GM12878 (cell line): ENCODE data around the gene FMO3. TPM values are rescaled to one million over a fixed set of nuclear protein-coding genes. Genes with fewer than 3 reads are reported as not detected.

Experiments
- ATAC-seq: fragments of 200-7000 bp; cut with Tn5 transposase; 3 replicates; pipeline ENCODE4 v1.9.1; 2020; ENCODE audit warnings: mild to moderate bottlenecking, moderate library complexity
- BruUV-seq: library from RNA; stranded (reverse); fragments of 400-500 nt; replicated peaks from 2 replicates; lab custom pipeline; 2021; lab: Mats Ljungman, UMichigan
- CTCF ChIA-PET: fragments of 300-600 bp; sonication (Branson Sonifier 250); formaldehyde crosslinking; extraction: SDS; loops from one replicate; lab custom pipeline; 2021; ENCODE audit warnings: inconsistent platforms; lab: Yijun Ruan, JAX
- POLR2A ChIA-PET: fragments of 350-600 bp; formaldehyde crosslinking; extraction: SDS; loops from one replicate; lab custom pipeline; 2021; ENCODE audit warnings: inconsistent platforms; lab: Charles Lee
- RAD21 ChIA-PET: fragments of 300-600 bp; sonication (Branson Sonifier 250); formaldehyde crosslinking; loops from one replicate; lab custom pipeline; 2023; ENCODE audit warnings: antibody characterized with exemption; ENCODE audit not compliant: unreplicated experiment; lab: Charles Lee
- SMC1A ChIA-PET: fragments of 300-600 bp; sonication (Branson Sonifier 250); formaldehyde crosslinking; loops from one replicate; lab custom pipeline; 2023; ENCODE audit not compliant: unreplicated experiment, uncharacterized antibody; lab: Charles Lee
- DNase-seq: peaks from one replicate; pipeline ENCODE4 v3.0.0-alpha.2; 2011; ENCODE audit warnings: low read depth, low spot score
- FAIRE-seq: peaks from 3 replicates; lab custom pipeline; 2011; peaks lifted over from hg19 to GRCh38; lab: Jason Lieb, UNC
- H2AFZ ChIP-seq: 2 replicates; pipeline ENCODE4 v1.6.0; 2011; ENCODE audit warnings: low read depth, low read length, control low read depth; ENCODE audit not compliant: control insufficient read depth
- H3K27ac ChIP-seq: 2 replicates; pipeline ENCODE4 v1.5.1; 2011; ENCODE audit warnings: control low read depth; ENCODE audit not compliant: control insufficient read depth, insufficient read depth
- H3K27me3 ChIP-seq, 2 experiments: replicated peaks in 1 of 2; 2 replicates each; pipeline versions ENCODE4 v1.6.0 to v1.6.1; 2011; ENCODE audit warnings: low read length in 1 of 2; ENCODE audit not compliant: control insufficient read depth in 2 of 2, insufficient read depth in 2 of 2
- H3K36me3 ChIP-seq, 2 experiments: 2 replicates each; pipeline ENCODE4 v1.5.1; 2011; ENCODE audit warnings: low read length in 1 of 2; ENCODE audit not compliant: control insufficient read depth in 2 of 2, insufficient read depth in 2 of 2
- H3K4me1 ChIP-seq: 2 replicates; pipeline ENCODE4 v1.6.1; 2011; ENCODE audit warnings: mild to moderate bottlenecking, low read length, moderate library complexity, mixed read lengths; ENCODE audit not compliant: control insufficient read depth, insufficient read depth
- H3K4me2 ChIP-seq: 2 replicates; pipeline ENCODE4 v1.6.0; 2011; ENCODE audit warnings: control low read depth; ENCODE audit not compliant: control insufficient read depth, insufficient read depth
- H3K4me3 ChIP-seq: fragments of 200-600 bp; sonication (generic); 2 replicates; pipeline ENCODE4 v1.5.1; 2016
- H3K79me2 ChIP-seq: 2 replicates; pipeline ENCODE4 v1.6.0; 2011; ENCODE audit warnings: low read length; ENCODE audit not compliant: control insufficient read depth, insufficient read depth
- H3K9ac ChIP-seq: 2 replicates; pipeline ENCODE4 v1.8.0; 2011; ENCODE audit warnings: low read length, control low read depth, mixed read lengths; ENCODE audit not compliant: control insufficient read depth, insufficient read depth
- H3K9me3 ChIP-seq: replicated peaks from 3 replicates; pipeline ENCODE4 v1.5.1; 2011; ENCODE audit warnings: mild to moderate bottlenecking, low read length; ENCODE audit not compliant: control insufficient read depth, insufficient read depth
- H4K20me1 ChIP-seq: 2 replicates; pipeline ENCODE4 v1.6.0; 2011; ENCODE audit not compliant: control insufficient read depth, insufficient read depth
- BACH1 ChIP-seq: fragments of 450-650 bp; IDR thresholded peaks from 2 replicates; pipeline ENCODE4 v1.6.1; 2017; ENCODE audit warnings: mild to moderate bottlenecking, borderline replicate concordance
- BCLAF1 ChIP-seq: fragments of 450-650 bp; IDR thresholded peaks from 2 replicates; pipeline ENCODE4 v1.6.1; 2017; ENCODE audit warnings: antibody characterized with exemption, mild to moderate bottlenecking, moderate library complexity
- BMI1 ChIP-seq: fragments of 450-650 bp; IDR thresholded peaks from 2 replicates; pipeline ENCODE4 v1.6.1; 2016; ENCODE audit warnings: mild to moderate bottlenecking, moderate library complexity, borderline replicate concordance
- CEBPB ChIP-seq, 2 experiments: fragments of 150-350 bp in 1 of 2; IDR thresholded peaks; 2 replicates each; pipeline ENCODE4 v1.6.1; 2012 to 2014; ENCODE audit warnings: low read depth in 2 of 2, low read length in 2 of 2, borderline replicate concordance in 1 of 2, inconsistent platforms in 1 of 2
- DPF2 ChIP-seq: fragments of 450-650 bp; IDR thresholded peaks from 2 replicates; pipeline ENCODE4 v1.6.1; 2017; ENCODE audit warnings: mild to moderate bottlenecking
- HDAC2 ChIP-seq: fragments of 200-600 bp; sonication (generic); IDR thresholded peaks from 2 replicates; pipeline ENCODE4 v1.6.1; 2017
- MXI1 ChIP-seq: fragments of 150-350 bp; IDR thresholded peaks from 2 replicates; pipeline ENCODE4 v1.6.1; 2011; ENCODE audit warnings: low read depth, mild to moderate bottlenecking, inconsistent platforms, low read length, improper control_type of control experiment
- RAD21 ChIP-seq: IDR thresholded peaks from 2 replicates; pipeline ENCODE4 v1.6.1; 2011; ENCODE audit warnings: mild to moderate bottlenecking, low read depth, low read length, moderate library complexity; ENCODE audit not compliant: insufficient read depth
- ZNF687 ChIP-seq: fragments of 450-650 bp; IDR thresholded peaks from 2 replicates; pipeline ENCODE4 v1.6.1; 2017; ENCODE audit warnings: mild to moderate bottlenecking, moderate library complexity
- in situ Hi-C: fragments of 300-500 bp; cut with MboI; formaldehyde crosslinking; loops from 9 replicates; pipeline ENCODE4 v1.14.3; 2018; ENCODE audit warnings: mixed read lengths
- intact Hi-C: fragments of 100-400 bp; cut with micrococcal nuclease; formaldehyde crosslinking; loops from one replicate; pipeline ENCODE4 v1.14.2; 2022; ENCODE audit not compliant: unreplicated experiment
- polyA plus RNA-seq, 11 experiments: library from polyadenylated mRNA; depleted of rRNA in 4 of 11; unstranded in 6 of 11; stranded (reverse) in 5 of 11; fragments of >200 nt; fragmentation: Nextera tagmentation in 4 of 11; fragmentation: Illumina TruSeq in 1 of 11; extraction: Ambion mirVana in 4 of 11; extraction: Trizol in 1 of 11; gene quantifications; 1 replicate in 1 of 11; 2 replicates in 10 of 11; pipeline versions ENCODE4 v1.2.1 to v1.2.3, GENCODE V29; 2011 to 2016; ENCODE audit warnings: inconsistent platforms in 2 of 11, missing spikeins in 2 of 11, low read depth in 1 of 11
- total RNA-seq, 4 experiments: library from RNA; depleted of rRNA in 3 of 4; stranded (reverse); fragments of >200 nt in 3 of 4; fragmentation: Illumina TruSeq in 1 of 4; extraction: Trizol in 1 of 4; gene quantifications; 2 replicates each; pipeline versions ENCODE4 v1.2.1 to v1.2.3, GENCODE V29; 2013 to 2021

The FMO3 gene
- total and polyA plus RNA-seq, 10 of the 15 experiments (the other 5 are each of a cell fraction or from before 2014, with no cell fraction given): 0.08 to 0.10 TPM; not detected in 8

GRCh38 chr1:171083222-171083621, 7.5 kb upstream of the FMO3 start (continued):
- TF ChIP-seq BCLAF1 (no peak), RAD21 (no peak)

DNA sequence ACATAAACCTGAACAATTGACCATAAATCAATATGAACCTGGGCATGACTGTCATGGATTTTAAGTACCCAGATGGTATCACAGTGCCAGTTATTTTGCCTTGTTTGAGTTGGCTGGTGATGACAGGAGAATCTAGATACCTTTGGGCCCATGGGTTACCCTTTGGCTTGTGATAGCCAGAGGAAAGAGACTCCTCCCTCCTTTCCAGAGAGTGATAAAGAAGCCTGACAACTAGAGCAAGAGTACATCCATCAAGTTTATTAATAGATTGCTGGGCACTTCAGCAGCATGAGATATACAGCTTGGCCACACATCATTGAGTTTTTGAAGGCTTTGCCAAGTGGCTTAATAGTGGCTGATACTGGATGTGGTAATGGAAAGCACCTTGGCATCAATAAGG, 6.6 kb upstream of the FMO3 start:
- DNase-seq (no peak), FAIRE-seq (no peak)
- CTCF ChIA-PET: no interaction called here
- Histone ChIP-seq H3K9me3 (no peaks in the 10 kb centered on the region), H2AFZ (no peak overlapping the region), H3K4me1 (no peaks in the 10 kb centered on the region), H3K79me2 (no peaks in the 10 kb centered on the region), H3K27ac (no peak overlapping the region), H3K36me3 (no peaks in the 10 kb centered on the region), H3K4me3 (no peak overlapping the region), H3K4me2 (no peak overlapping the region), H4K20me1 (no peaks in the 10 kb centered on the region)
- POLR2A ChIA-PET: no interaction called here
- in situ Hi-C loops: no loop called here
- no TSS peak for BruUV-seq
- SMC1A ChIA-PET: interaction anchor here (0.9 kb wide), 1 partner anchor 58 kb away, joined by 4 read pairs; no protein-coding TSS in a partner anchor
- TF ChIP-seq MXI1 (no peak), HDAC2 (no peak), BACH1 (no peak), CEBPB (IDR thresholded peaks at IDR 0.05; ENCODE audit: borderline replicate concordance in 1 of 2, low read depth in 2 of 2, low read length in 2 of 2) (no peak), DPF2 (no peak), BMI1 (no peak), ZNF687 (no peak)
- TF ChIP-seq, all 136 proteins: peak for 0
- no peaks in the 10 kb centered on the region for H3K27me3 ChIP-seq
- RAD21 ChIA-PET: no interaction called here
- no peak for ATAC-seq
- intact Hi-C loops: loop anchor here (5.0 to 10.0 kb wide), 2 partner anchors 103 to 231 kb away; partner anchors contain the start of genes FMO2 and FMO4
- H3K9ac ChIP-seq: no peak overlapping the region
